ENCODE results near the gene OR1F1. TPM values are rescaled to one million over a fixed set of nuclear protein-coding genes. Genes with fewer than 3 reads are reported as not detected.

The OR1F1 gene
- total RNA-seq, 1 donor from 2014 or later, result not detected

DNA sequence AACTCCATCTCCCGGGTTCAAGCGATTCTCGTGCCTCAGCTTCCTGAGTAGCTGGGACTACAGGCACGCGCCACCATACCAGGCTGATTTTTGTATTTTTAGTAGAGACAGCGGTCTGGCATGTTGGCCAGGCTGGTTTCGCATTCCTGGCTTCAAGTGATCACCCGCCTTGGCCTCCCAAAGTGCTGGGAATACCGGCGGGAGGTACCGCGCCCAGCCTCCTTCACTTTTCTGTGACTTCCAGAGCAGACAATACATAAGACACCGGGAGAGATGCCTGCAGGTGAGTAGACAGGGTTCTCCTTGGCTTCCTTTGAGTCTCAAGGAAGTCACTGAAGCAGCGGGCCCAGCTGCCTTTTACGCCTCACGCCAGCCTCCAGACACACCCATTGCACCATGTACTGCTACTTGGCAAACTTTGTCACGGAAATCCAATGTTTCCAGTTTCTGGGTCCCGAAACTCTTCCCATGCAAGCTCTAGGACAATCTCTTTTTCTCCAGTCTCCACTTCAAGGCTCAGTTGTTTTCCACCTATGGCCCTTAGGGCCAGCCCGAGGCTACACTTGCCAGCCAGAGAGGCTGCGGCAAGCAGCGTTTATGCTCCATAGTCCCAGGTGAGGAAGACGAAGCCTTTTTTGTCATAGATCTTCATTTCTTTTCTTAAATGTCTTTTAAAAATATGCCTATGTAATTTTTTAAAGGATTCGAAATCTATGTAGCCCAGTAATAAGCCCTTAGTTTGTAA is 886 bp upstream of the OR1F1 start:
- Histone ChIP-seq H3K9me3 (no peaks in the 10 kb centered on the region), H3K27me3 (peaks cover 28% of the 10 kb centered on the region), H3K4me1 (peaks cover 34% of the 10 kb centered on the region), H3K4me3 (no peak overlapping the region), H3K36me3 (no peaks in the 10 kb centered on the region), H3K27ac (no peak overlapping the region)
- no peak for DNase-seq (ENCODE audit: extremely low spot score in 2 of 2)
- intact Hi-C loops (cut with DNase I), result no loop called here
- TF ChIP-seq, protein P1, sequence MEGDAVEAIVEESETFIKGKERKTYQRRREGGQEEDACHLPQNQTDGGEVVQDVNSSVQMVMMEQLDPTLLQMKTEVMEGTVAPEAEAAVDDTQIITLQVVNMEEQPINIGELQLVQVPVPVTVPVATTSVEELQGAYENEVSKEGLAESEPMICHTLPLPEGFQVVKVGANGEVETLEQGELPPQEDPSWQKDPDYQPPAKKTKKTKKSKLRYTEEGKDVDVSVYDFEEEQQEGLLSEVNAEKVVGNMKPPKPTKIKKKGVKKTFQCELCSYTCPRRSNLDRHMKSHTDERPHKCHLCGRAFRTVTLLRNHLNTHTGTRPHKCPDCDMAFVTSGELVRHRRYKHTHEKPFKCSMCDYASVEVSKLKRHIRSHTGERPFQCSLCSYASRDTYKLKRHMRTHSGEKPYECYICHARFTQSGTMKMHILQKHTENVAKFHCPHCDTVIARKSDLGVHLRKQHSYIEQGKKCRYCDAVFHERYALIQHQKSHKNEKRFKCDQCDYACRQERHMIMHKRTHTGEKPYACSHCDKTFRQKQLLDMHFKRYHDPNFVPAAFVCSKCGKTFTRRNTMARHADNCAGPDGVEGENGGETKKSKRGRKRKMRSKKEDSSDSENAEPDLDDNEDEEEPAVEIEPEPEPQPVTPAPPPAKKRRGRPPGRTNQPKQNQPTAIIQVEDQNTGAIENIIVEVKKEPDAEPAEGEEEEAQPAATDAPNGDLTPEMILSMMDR (IDR thresholded peaks at IDR 0.05), result no peak
- TF ChIP-seq POLR2AphosphoS5 (IDR thresholded peaks at IDR 0.05; ENCODE audit: insufficient read depth in 1 of 2, low read depth in 1 of 2), result no peak
- TF ChIP-seq POLR2A (IDR thresholded peaks at IDR 0.05), result no peak

DNA sequence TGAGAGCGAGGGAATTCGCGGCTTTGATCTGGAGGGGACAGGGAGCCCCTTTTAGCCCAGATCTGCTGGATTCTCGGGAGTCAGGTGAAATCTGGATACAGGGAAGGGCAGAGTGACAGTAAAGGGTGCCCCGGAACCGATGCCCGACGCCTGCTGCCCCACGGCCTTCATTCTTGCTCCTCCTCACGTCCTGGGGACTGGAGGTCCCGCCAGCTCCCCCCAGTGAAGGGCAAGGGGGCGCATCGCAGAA is 596 bp downstream of the OR1F1 start:
- no peak for TF ChIP-seq POLR2AphosphoS5 (IDR thresholded peaks at IDR 0.05; ENCODE audit: insufficient read depth in 1 of 2, low read depth in 1 of 2)
- TF ChIP-seq POLR2A (IDR thresholded peaks at IDR 0.05), result no peak
- TF ChIP-seq, protein P1 (IDR thresholded peaks at IDR 0.05), result no peak
- no peak for DNase-seq (ENCODE audit: extremely low spot score in 2 of 2)
- intact Hi-C loops (cut with DNase I), result no loop called here
- Histone ChIP-seq H3K27me3 (peaks cover 30% of the 10 kb centered on the region), H3K27ac (no peak overlapping the region), H3K4me1 (peaks cover 23% of the 10 kb centered on the region), H3K36me3 (no peaks in the 10 kb centered on the region), H3K9me3 (no peaks in the 10 kb centered on the region), H3K4me3 (peak overlapping the region in 1 of 2 donors; percentile 5)

DNA sequence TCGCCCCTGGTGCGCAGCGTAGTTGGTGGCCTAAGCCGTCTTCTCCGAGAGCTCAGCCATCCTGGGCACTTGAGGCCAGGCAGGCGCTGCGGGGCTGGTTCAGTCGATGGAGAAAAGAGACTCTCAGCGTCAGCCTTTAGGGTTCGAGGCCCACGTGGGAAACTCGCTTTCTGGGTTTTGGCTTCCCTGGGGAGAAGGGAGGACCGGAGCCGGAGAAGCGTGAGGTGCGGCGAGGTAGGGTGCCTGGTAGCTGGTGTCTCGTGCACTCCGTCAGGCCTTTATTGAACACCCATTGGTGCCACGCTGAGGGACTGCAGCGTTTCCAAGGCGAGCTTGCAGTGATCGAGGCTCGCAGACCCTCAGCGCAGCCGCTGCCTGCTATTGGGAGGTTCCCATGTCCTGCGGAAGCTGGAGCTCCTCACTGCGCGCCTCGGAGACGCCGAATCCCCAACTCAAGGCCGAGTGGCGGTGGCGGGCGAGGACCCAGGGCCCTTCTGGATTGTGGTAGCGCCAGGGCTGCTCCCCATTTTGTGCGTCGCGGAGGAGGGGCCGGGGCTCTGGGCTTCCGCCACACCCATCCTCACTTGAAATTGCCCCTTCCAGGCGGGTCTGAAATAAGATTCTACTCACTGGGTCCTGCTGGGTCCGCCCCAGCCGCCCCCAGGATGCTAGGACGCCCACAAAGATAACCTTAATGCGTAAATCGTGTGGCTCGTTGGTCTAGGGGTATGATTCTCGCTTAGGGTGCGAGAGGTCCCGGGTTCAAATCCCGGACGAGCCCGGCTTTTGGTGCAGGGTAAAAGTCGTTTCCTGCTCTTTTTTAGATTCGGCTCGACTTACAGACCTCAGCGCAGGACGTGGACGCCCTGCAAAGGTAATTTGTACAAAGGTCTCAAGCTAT is 1.2 kb downstream of the OR1F1 start:
- intact Hi-C loops (cut with DNase I), result no loop called here
- H3K4me3 ChIP-seq, result peak overlapping the region in 1 of 2 donors; percentile 5

DNA sequence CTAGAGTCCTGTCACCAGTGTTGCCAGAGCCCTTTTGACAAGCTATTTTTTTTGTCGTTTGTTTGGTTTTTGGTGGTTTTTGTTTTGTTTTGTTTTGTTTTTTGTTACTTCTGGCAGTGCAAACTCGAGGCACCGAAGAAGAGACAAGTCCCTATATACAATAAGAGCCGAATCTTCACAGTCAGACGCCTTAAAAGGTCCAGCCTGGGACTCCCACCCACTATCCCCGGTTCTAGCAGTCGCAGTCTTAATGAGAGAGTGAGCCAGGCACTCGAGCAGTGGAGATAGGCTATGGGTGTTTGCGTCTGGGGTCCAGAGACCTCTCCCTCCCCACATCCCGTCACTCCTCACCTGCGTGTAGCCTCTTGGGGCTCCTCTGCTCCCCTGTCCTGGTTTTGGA is 1.9 kb downstream of the OR1F1 start:
- peaks cover 21% of the 10 kb centered on the region for H3K4me1 ChIP-seq
- no peak overlapping the region for H3K4me3 ChIP-seq
- peaks cover 30% of the 10 kb centered on the region for H3K27me3 ChIP-seq
- TF ChIP-seq, protein P1 (IDR thresholded peaks at IDR 0.05), result no peak
- TF ChIP-seq POLR2A (IDR thresholded peaks at IDR 0.05), result no peak
- TF ChIP-seq POLR2AphosphoS5 (IDR thresholded peaks at IDR 0.05; ENCODE audit: insufficient read depth in 1 of 2, low read depth in 1 of 2), result no peak
- no peak for DNase-seq (ENCODE audit: extremely low spot score in 2 of 2)
- intact Hi-C loops (cut with DNase I), result no loop called here
- no peaks in the 10 kb centered on the region for H3K36me3 ChIP-seq
- no peak overlapping the region for H3K27ac ChIP-seq
- no peaks in the 10 kb centered on the region for H3K9me3 ChIP-seq

More for the DNA sequence above, 1.2 kb downstream of the OR1F1 start:
- no peak overlapping the region for H3K27ac ChIP-seq
- H3K27me3 ChIP-seq, result peaks cover 30% of the 10 kb centered on the region
- TF ChIP-seq POLR2A (IDR thresholded peaks at IDR 0.05), result no peak
- TF ChIP-seq, protein P1 (IDR thresholded peaks at IDR 0.05), result no peak
- no peak for TF ChIP-seq POLR2AphosphoS5 (IDR thresholded peaks at IDR 0.05; ENCODE audit: insufficient read depth in 1 of 2, low read depth in 1 of 2)
- no peak for DNase-seq (ENCODE audit: extremely low spot score in 2 of 2)
- H3K9me3 ChIP-seq, result no peaks in the 10 kb centered on the region
- peaks cover 21% of the 10 kb centered on the region for H3K4me1 ChIP-seq
- no peaks in the 10 kb centered on the region for H3K36me3 ChIP-seq

DNA sequence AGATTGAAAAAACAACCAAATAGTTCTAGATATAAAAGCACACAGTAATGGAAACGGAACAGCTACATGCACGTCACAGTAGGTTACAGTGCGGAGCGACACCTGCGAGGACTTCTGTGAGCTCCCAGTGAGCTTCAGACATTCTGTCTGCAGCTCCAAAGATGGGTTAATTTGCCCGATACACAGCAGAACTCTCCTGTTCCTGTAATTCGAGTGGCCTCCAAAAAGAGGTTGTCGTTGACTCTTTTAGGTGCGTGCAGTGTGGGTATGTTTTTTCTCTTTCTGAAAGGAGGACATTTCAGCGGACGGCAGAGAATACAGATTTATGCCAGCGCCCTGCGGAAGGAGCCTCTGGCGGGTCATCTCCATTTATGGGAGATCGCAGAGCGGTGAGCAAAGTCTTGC is 2.9 kb downstream of the OR1F1 start:
- intact Hi-C loops (cut with DNase I), result no loop called here
- TF ChIP-seq POLR2A (IDR thresholded peaks at IDR 0.05) (no peak), POLR2AphosphoS5 (IDR thresholded peaks at IDR 0.05; ENCODE audit: insufficient read depth in 1 of 2, low read depth in 1 of 2) (no peak)
- TF ChIP-seq, protein P1 (IDR thresholded peaks at IDR 0.05), result no peak
- H3K4me1 ChIP-seq, result peaks cover 21% of the 10 kb centered on the region

More for the DNA sequence above, 2.9 kb downstream of the OR1F1 start:
- Histone ChIP-seq H3K36me3 (no peaks in the 10 kb centered on the region), H3K4me3 (no peak overlapping the region), H3K27ac (no peak overlapping the region), H3K9me3 (no peaks in the 10 kb centered on the region), H3K27me3 (peaks cover 30% of the 10 kb centered on the region)
- no peak for DNase-seq (ENCODE audit: extremely low spot score in 2 of 2)
